Measurements from ENCODE around the gene STX18. TPM values are rescaled to one million over a fixed set of nuclear protein-coding genes. Genes with fewer than 3 reads are reported as not detected.

STX18 gene
- total and polyA plus RNA-seq, 2 experiments from 2014 or later, result 15.9 to 18.1 TPM

- ATAC-seq, result peak; percentile 58
- H3K27me3 Mint-ChIP-seq (ENCODE audit: insufficient read depth, low read depth, poor library complexity), result peaks cover 33% of the 10 kb centered on the region
- peak overlapping the region; percentile 84 for H3K4me3 ChIP-seq
- no peaks in the 10 kb centered on the region for H3K79me2 ChIP-seq (replicated peaks; ENCODE audit: insufficient read depth)
- peaks cover 14% of the 10 kb centered on the region for H3K4me1 ChIP-seq (ENCODE audit: insufficient read depth)
- H3K27me3 ChIP-seq (ENCODE audit: insufficient read depth), result peaks cover 48% of the 10 kb centered on the region
- H4K20me1 ChIP-seq (replicated peaks; ENCODE audit: insufficient read depth), result no peaks in the 10 kb centered on the region; the same call in 1 of the 2 replicates
- peak overlapping the region; percentile 91 for H2AFZ ChIP-seq
- H3K9me3 Mint-ChIP-seq, result no peaks in the 10 kb centered on the region; the same call in 1 of the 3 replicates
- H3K36me3 ChIP-seq (ENCODE audit: insufficient read depth), result no peaks in the 10 kb centered on the region
- no peak overlapping the region for H3K27ac ChIP-seq (ENCODE audit: low read depth)
- peak overlapping the region; percentile 78 for H3K4me3 Mint-ChIP-seq
- H3K4me2 ChIP-seq, result peak overlapping the region; percentile 92
- H3K9me2 ChIP-seq (ENCODE audit: insufficient read depth), result no peaks in the 10 kb centered on the region
- peak; percentile 76 for DNase-seq (ENCODE audit: low spot score)
- no peak overlapping the region for H3K27ac Mint-ChIP-seq
- no peaks in the 10 kb centered on the region for H3F3A ChIP-seq (replicated peaks; ENCODE audit: low read depth)
- H3K36me3 Mint-ChIP-seq (ENCODE audit: low read depth), result peaks cover 4% of the 10 kb centered on the region; the same call in 1 of the 3 replicates
- H3K4me1 Mint-ChIP-seq, result peaks cover 23% of the 10 kb centered on the region
- no peak for TF ChIP-seq EZH2 (IDR thresholded peaks at IDR 0.05; ENCODE audit: low read depth, unreplicated experiment)
- no peak for TF ChIP-seq EZH2phosphoT487 (IDR thresholded peaks at IDR 0.05; ENCODE audit: unreplicated experiment)
- TF ChIP-seq POLR2AphosphoS5 (IDR thresholded peaks at IDR 0.05; ENCODE audit: low read depth), result peak; percentile 30; the same call in 1 of the 2 replicates
Observed at GRCh38 chr4:4386296-4386735, 155.5 kb downstream of the STX18 start.

- no peaks in the 10 kb centered on the region; the same call in 1 of the 3 replicates for H3K9me3 Mint-ChIP-seq
- peak; percentile 5 for ATAC-seq
Observed at GRCh38 chr4:4385729-4386295, 156.0 kb downstream of the STX18 start.

More at GRCh38 chr4:4385729-4386295, 156.0 kb downstream of the STX18 start:
- Histone ChIP-seq H3F3A (replicated peaks; ENCODE audit: low read depth) (no peaks in the 10 kb centered on the region), H3K4me3 (peak overlapping the region; percentile 84), H4K20me1 (replicated peaks; ENCODE audit: insufficient read depth) (no peaks in the 10 kb centered on the region; the same call in 1 of the 2 replicates), H3K9me2 (ENCODE audit: insufficient read depth) (no peaks in the 10 kb centered on the region), H3K36me3 (ENCODE audit: insufficient read depth) (no peaks in the 10 kb centered on the region), H3K4me2 (peak overlapping the region; percentile 92), H3K27ac (ENCODE audit: low read depth) (no peak overlapping the region), H2AFZ (peak overlapping the region; percentile 91), H3K27me3 (ENCODE audit: insufficient read depth) (peaks cover 48% of the 10 kb centered on the region), H3K79me2 (replicated peaks; ENCODE audit: insufficient read depth) (no peaks in the 10 kb centered on the region), H3K4me1 (ENCODE audit: insufficient read depth) (peaks cover 18% of the 10 kb centered on the region)
- Mint-ChIP-seq H3K4me3 (peak overlapping the region; percentile 78), H3K27ac (no peak overlapping the region), H3K36me3 (ENCODE audit: low read depth) (peaks cover 4% of the 10 kb centered on the region; the same call in 1 of the 3 replicates), H3K27me3 (ENCODE audit: insufficient read depth, low read depth, poor library complexity) (peaks cover 33% of the 10 kb centered on the region), H3K4me1 (peaks cover 28% of the 10 kb centered on the region)
- TF ChIP-seq ZNF331 (CRISPR knock-in tag; IDR thresholded peaks at IDR 0.05; ENCODE audit: low read depth) (no peak), STAT1 (IDR thresholded peaks at IDR 0.05; ENCODE audit: unreplicated experiment) (no peak), POLR2AphosphoS5 (IDR thresholded peaks at IDR 0.05; ENCODE audit: low read depth) (no peak), ZNF462 (CRISPR knock-in tag; IDR thresholded peaks at IDR 0.05) (no peak), EZH2phosphoT487 (IDR thresholded peaks at IDR 0.05; ENCODE audit: unreplicated experiment) (no peak), EZH2 (IDR thresholded peaks at IDR 0.05; ENCODE audit: low read depth, unreplicated experiment) (peak; percentile 38)
- no peak for DNase-seq (ENCODE audit: low spot score)
